HG03378 (cell line): Measurements from ENCODE around the gene BEAN1.
"Not testable (repeated sequence)": the region's sequence is repeated elsewhere in the genome, so short reads cannot be mapped to it uniquely, and the experiment has no call there.

ENCODE experiments used
- ATAC-seq: cut with Tn5 transposase; IDR thresholded peaks from one replicate; pipeline ENCODE4 v1.9.1; 2021; ENCODE audit warnings: mild to moderate bottlenecking, moderate library complexity; ENCODE audit not compliant: unreplicated experiment

The BEAN1 gene

DNA sequence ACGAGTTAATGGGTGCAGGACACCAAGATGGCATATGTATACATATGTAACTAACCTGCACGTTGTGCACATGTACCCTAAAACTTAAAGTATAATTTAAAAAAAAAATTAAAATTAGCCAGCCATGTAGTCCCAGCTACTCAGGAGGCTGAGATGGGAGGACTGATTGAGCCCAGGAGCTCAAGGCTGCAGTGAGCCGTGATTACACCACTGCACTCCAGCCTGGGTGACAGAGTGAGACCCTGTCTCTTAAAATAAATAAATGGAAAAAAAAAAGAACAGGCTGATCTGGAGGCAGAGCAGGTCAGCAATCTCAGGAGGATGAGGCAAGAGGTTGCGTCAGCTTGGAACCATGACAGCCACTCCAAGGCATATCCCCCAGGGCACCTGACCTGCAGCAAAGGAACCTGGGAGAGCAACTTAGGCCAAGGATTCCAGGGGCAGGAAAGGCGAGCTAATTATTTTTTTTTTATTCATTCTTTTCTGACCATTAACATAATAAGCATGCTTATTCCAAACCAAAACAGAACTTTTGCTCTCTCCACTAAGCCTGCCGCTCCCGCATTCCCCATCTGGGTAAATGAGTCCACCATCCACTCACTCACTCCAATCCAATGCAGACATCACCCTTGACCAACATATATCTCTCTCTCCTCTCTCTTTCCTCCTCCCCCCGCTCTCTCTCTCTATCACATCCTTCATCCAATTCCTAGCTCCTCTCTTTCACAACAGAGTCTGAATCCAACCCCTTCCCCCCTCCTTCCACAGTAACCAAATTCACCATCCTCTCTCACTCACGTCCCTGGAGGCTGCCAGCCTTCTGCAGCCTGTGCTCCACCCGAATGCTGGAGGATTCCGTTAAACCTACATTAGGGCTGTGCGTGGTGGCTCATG, 75.2 kb downstream of the BEAN1 start:
- ATAC-seq, result no peak

DNA sequence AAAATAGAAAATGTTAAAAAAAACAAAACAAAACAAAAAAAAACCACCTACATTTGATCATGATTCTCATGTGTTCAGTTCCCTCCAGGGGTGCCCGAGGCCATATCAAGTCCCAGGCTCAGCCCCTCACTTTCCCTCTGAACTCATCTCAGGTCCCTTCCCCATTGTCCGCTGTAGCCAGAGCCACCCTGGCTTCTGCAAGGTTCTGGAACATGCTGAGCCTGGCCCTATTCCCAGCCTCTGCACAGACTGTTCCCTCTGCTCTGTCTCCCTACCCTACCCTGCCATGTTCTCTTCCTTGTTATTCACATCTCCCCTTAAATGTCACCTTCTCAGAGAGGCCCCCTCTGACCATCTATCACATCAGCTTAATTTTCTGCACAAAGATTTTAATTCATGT, 75.9 kb downstream of the BEAN1 start:
- no peak for ATAC-seq

DNA sequence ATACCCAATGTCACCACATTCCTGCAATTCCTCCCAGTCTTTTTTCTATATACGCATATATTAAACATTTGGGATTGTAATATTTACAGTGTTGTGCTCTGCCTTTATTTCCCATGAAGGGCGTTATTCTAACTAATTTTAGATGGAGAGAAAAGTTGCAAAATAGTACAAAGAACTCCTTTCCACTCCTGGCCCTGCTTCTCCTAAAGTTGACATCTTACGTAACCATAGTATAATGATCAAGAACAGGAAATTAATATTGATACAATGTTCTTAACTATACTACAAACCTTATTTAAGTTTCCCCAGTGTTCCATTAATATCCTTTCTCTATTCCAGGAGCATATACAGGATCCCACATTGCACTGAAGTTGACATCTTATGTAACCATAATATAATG, 76.5 kb downstream of the BEAN1 start:
- ATAC-seq, result no peak

DNA sequence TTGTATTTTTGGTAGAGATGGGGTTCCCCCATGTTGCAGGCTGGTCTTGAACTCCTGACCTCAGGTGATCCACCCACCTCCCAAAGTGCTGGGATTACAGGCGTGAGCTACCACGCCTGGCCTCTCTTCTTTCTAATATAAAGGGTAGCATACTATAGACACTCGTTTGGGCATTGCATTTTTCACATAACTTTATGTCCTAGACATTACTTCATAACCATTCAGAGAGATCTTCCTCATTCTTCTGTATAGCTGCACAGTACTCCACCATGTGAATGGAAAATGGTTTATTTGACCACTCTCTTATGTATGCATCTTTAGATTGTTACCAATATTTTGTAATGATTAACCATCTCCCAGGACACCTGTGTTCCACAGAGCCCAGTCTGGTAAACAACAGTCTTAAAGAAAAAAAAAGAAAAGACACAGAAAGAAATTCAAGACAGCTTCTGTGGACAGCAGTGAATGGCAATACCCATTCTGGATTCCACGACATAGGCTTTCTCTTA, 80.7 kb downstream of the BEAN1 start:
- ATAC-seq, result no peak

DNA sequence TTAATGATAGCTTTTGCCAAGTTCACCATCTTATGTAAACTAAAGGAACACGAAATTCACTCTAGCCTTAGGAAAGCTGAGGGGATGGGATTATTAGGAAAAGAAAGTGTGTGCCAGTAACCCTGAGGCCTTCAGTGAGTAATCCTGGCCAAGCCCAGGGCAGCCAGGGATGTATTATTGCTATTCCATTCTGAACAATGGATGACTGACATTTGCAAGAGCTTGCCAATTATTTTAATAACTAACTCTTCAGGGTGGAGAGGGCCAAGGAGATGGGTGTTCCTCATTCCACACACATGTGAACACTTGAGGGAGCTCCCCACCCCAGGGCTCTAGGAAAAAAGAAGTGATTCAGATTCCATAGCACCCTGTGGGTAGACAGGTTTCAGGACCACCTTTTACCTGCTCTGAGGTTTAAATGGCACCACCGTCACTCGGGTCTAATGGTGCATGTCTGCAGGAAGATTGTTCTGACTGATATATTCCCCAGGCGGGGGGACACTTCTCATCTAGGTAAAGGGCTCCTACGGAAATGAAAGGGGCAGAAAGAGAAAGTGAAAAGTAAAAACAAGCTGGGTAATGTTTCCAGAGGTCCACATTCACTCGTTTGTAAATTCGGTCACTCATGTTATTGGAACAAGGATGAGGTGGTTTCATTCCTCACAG, 81.3 kb downstream of the BEAN1 start:
- ATAC-seq, result peak; percentile 68

DNA sequence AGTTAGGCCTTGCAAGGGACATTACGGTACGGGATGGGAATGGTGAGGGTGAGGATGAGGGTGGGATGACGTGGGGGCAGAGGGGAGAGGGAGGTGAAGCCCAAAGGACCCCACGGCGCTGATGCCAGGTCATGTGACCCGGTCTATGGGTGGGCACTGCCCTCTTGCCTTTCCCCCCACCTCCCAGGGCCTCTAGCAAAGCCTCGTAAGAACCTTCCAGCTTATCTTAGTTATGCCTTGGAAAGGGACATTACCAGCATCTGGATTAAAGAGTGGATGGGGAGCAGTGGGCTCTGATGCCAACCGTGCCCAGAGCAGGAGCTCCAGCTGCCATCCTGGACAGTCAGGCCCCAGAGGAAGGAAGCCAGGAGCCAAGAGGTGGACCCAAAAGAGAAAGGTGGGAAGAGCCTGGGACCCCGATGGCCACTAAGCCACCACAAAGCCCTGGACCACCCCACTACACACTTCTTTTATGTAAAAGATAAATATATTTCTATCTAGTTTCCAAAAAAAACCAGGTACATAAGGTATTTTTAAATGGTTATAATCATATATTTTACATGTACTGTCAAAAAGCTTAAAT, 81.9 kb downstream of the BEAN1 start:
- ATAC-seq, result no peak

DNA sequence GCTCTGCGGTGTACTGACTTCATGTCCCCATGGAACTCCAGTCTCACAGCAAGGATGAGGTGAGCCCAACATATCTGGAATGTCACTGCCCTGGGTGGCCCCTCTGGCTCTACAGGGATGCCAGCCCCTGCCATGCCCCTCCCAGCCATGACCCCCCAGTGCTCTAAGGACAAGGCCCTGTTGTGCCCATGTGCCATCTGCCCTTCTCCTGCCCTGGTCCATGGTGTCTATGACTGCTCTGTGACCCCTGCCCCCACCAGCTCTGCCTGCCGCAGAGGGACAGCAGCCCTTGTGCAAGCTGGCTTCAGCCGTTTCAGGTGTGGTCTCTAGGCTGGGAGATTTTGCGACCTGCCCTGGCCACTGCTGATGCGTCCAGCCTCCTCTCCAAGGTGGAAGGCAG, 82.5 kb downstream of the BEAN1 start:
- no peak for ATAC-seq

DNA sequence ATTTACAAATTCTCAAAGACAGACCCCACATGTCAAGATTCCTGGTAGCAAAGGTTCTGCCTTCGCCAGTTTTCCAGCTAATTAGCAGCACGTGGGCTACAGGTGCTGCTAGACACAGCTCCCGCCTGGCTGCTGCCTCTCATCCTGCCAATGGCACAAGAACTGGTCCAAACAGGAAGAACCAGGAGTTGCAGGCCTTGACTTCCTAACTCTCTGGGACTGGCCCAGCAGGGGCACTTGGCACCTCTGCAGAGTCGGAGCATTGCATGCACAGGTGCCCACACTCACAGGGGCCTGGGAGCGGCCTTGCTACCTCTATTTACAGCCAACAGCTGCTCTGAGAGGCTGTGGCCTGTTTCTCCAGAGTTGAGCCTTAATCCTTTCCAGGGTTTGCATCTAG, 83.2 kb downstream of the BEAN1 start:
- no peak for ATAC-seq

DNA sequence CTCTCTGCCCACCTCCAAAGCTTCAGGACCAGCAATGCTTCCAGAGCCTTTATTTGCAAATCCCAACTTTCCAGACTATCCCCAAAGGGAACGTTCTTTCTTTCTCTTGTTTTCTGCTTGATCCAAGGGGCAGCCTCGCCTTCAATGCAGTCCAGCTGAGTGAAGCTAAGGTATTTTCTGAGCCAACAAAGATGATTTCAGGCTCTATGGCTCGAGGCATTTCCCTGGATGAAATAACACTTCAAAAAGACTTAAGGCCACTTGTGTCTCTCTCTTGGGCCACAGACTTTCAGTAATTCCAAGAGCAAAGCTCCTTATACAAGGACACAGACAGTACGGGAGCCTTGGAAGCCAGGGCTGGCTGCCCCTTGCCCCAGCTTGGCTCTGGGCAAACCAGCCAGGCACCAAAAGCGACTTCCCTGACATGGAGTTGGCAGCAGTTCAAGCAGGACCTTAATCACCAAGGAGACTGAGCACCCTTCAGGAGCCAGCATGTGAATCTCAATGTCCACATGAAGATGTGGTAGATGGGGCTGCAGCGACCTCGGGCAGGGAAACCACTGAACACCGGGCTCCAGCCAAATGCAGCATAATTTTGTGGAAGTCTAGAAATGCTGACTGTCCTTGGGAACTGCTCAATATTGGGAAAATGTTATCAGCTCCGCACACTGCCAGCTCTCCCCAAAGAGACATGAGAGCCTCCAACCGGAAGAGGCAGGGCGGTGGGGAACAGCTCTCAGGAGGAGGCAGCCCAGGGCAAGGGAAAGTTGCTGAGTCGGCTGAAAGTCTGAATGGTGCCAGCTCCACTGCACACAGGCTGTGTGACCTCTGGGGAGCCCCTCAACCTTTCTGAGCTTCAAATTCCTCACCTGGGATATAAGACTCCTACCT, 83.9 kb downstream of the BEAN1 start:
- ATAC-seq, result no peak

DNA sequence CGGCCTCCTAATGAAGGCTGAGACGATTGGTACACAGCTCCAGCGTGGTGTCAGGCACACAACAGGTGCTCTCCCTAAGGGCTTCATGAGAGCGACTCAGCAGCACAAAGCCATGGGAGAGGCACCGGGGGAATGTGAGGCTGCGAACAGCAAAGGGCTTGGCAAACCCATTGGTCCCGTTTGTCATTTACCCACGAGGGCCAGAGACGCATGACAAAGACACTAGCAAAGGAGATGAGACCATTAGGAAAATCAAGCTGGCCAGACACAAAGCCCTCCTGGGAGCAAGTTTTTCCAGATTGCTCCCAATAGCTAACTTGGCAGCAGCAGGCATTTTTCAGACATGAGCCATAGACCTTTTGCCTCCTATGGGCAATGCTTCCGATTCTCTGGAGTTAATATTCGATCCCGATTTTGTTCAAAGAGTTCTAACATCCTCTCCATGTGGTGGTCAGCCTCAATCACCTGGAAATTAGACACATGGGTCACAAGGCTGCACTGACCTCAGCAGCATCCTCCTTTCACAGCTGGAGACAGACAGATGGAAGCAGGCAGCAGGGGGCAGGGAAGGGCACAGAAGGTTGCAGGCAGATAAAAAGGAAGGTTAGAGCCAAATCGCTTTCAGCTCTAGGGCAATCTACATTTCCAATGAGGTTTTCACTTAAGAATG, 84.6 kb downstream of the BEAN1 start:
- ATAC-seq, result no peak

DNA sequence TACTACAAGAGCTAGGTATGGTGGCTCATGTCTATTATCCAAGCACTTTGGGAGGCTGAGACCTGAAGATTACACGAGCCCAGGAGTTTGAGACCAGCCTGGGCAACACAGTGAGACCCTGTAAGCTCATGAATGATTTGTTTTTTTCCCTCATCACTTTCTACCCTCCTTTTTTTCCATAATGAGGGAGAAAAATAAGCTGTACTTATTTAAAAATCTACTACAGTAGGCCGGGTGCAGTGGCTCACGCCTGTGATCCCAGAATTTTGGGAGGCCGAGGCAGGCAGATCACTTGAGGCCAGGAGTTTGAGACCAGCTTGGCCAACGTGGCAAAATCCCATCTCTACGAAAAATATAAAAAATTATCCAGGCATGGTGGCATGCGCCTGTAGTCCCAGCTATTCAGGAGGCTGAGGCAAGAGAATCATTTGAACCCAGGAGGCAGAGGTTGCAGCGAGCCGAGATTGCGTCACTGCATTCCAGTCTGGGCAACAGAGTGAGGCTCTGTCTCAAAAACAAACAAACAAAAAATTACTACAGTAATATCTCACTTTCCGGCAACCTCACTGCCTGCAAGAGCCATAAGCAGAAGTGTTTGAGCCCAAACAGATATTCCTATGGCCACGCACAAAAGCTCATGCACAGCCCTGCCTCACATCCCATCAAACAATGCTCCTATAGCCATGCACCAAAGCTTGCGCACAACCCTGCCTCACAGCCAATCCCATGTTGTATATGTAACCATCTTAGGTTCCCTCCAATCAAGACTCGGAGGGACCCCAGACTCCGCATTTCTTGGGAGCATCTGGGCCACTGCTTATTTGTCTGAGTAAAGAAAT, 85.4 kb downstream of the BEAN1 start:
- no peak for ATAC-seq

DNA sequence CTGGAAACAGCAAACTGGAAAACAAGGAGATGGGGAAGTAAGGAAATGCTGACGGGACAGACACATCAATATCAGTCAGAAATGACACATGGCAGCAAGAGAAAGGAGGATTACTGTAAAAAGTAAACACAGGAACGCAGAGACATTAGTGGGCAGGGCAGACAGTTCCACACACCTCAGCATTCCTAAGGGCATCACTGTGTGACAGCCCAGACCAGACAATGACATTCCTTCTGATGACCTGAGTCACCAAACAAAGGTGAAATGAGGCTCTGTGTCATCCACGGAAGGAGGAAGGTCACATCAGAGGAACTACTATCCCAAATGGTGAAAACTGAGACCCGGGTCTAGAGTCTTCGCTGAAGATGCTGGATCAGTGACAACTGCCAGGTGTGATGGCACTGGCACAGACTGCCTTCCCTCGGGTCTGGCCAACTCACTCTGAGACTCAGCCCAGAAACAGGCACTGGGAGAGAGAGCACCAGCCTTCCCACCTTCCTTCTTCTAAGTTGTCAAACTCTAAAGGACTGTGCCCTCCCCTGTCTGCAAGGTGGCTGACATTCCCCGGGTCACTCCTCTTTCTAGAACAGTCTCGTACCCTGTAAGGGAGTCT, 86.1 kb downstream of the BEAN1 start:
- no peak for ATAC-seq

DNA sequence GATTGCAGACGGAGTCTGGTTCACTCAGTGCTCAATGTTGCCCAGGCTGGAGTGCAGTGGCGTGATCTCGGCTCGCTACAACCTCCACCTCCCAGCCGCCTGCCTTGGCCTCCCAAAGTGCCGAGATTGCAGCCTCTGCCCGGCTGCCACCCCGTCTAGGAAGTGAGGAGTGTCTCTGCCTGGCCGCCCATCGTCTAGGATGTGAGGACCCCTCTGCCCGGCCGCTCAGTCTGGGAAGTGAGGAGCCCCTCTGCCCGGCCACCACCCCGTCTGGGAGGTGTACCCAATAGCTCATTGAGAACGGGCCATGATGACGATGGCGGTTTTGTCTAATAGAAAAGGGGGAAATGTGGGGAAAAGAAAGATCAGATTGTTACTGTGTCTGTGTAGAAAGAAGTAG, 87.3 kb downstream of the BEAN1 start:
- ATAC-seq, result not testable (repeated sequence)

DNA sequence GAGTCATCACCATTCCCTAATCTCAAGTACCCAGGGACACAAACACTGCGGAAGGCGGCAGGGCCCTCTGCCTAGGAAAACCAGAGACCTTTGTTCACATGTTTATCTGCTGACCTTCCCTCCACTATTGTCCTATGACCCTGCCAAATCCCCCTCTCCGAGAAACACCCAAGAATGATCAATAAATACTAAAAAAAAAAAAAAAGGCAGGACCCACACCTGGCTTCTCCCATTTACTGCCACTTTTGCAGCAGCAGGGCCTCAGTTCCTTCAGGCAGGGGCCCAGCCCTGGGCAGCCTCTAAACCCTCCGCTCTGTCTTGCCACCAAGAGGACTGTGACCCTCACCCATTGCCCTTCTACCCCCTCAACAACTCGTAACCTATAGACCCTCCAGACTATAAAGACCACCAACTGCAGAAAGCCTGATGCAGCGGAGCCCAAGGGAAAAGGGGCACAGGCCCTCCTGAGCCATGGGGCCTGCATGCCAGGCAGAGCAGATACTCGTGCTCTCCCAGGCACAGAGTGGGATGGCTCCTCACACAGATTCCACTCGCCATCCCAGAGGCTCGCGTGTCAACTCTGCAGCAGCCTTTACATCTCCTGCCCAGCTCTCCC, 88.0 kb downstream of the BEAN1 start:
- ATAC-seq, result not testable (repeated sequence)

DNA sequence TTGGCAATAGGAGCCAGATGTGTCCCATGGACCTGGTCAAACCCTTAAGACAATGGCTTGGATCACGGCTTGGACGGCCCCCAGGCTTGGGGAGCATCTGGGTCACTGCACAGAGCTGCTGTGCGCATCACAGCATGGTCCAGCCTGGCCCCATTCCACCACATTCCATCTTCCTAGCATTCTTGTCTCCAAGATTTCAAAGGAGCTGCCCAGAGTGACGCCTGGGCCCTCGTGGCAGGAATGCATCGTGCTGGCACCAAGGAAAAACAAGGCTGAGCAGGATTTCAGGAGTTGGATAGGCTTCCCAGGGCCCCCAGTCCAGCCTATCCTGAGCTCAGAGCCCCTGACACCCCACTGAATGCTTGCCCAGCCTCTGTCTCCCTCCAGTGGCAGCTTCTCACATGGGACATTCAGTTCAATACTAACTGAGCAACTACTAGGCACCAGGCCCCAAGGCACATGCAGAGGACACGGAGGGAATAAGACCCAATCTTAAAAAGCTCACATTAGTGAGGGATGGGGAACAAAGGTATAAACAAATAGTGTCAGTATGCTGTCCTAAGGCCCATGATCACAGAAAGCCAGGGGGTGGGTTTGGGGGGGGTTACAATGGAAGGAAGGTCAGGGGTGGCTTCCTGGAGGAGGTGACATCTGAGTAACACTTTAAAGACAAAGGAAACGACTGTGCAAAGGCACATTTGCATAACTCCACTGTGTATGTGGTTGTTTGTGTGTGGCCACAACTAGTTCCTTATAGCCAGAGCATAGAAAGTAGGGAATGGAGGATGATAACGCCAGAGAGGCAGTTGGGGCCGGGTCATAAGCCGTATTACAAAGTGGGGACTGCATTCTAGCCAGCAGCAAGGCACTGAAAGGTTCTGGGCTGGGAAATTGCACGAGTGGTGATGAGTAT, 88.8 kb downstream of the BEAN1 start:
- peak; percentile 3 for ATAC-seq

DNA sequence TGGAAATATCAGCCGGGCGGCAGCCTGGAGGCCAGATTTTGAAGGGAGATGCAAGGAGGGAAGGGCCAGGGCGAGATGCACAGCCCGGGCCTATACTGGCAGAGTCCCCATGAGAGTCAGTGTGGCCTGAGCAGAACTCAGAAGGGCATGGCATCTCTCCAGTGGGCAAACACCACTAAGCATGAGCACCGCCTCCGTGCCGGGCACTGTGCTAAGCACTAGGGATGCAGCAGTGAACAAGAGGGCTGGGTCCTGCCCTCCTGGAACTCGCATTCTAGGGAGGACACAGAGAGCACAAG, 89.4 kb downstream of the BEAN1 start:
- ATAC-seq, result peak; percentile 21

DNA sequence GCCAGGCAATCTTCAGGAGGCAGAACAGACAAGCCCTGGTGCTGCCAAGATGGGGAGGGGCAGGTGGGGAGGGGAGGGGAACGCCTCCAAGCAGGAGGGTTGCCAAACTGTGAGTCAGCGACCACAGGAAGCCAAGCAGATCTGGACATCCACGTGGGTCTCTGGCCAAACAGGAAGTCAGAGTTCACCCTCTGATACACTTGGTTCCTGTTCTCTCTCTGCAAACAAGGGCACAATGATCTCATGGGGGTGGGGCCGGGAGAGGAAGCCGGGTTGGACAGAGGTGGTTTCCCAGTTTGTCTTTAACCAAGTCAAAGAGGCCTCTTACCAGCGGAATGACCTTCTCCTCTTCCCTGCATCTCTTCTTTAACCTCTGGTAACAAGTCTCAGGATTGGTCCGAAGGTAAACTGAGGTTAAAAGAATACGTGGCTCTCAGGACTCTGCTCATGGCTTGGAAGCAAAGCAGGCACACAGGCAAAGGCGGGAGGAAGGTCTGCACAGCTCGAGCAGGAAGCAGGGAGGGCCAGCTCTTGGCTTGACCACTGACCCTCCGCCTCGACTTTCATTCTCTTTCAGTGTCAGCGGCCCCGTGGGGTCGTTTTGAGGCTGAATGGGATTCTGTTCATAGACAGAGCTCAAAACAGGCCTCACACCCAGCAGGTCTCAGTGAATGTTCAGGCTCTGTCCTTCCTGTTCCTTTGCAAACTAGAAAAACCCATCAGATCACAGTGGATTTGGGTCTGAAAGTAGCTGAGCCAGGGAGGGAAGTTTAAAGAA, 89.9 kb downstream of the BEAN1 start:
- ATAC-seq, result peak; percentile 94
